Chondrocyte (in vitro differentiated cells): ENCODE measurements around the gene ATP8B1. TPM values are rescaled to one million over a fixed set of nuclear protein-coding genes. Genes with fewer than 3 reads are reported as not detected.
A peak's percentile ranks its signal among the peaks of the same experiment; 100 is the strongest.

ENCODE experiments used
- DNase-seq: peaks from one replicate; pipeline ENCODE4 v3.0.0; 2021; ENCODE audit warnings: mixed read lengths, low spot score
- H3K27ac Mint-ChIP-seq: one replicate; pipeline ENCODE4 v1.8.0; 2021; ENCODE audit warnings: mild to moderate bottlenecking, moderate library complexity, mixed read lengths; ENCODE audit not compliant: unreplicated experiment
- H3K27me3 Mint-ChIP-seq: 2 replicates; pipeline ENCODE4 v1.8.0; 2021; ENCODE audit warnings: low read depth, mixed read lengths
- H3K36me3 Mint-ChIP-seq: 2 replicates; pipeline ENCODE4 v1.8.0; 2021; ENCODE audit warnings: low read depth, mixed read lengths
- H3K4me1 Mint-ChIP-seq: 2 replicates; pipeline ENCODE4 v1.8.0; 2021; ENCODE audit warnings: low read depth, mild to moderate bottlenecking, mixed read lengths
- H3K4me3 Mint-ChIP-seq: one replicate; pipeline ENCODE4 v1.8.0; 2021; ENCODE audit warnings: mild to moderate bottlenecking, moderate library complexity, mixed read lengths; ENCODE audit not compliant: unreplicated experiment
- H3K9me3 Mint-ChIP-seq: 2 replicates; pipeline ENCODE4 v1.8.0; 2021; ENCODE audit warnings: low read depth, mixed read lengths
- total RNA-seq: library from RNA; stranded (reverse); gene quantifications from 3 replicates; pipeline ENCODE4 v1.2.1, GENCODE V29; 2021
- TF ChIP-seq, protein P1 (sequence below): fragments of 200-600 bp; sonication (generic); IDR thresholded peaks from 2 replicates; pipeline ENCODE4 v1.5.0; 2021; ENCODE audit warnings: antibody characterized with exemption, mild to moderate bottlenecking, moderate library complexity

ATP8B1 gene
- total RNA-seq, 1 donor from 2014 or later = 35.4 TPM

DNA sequence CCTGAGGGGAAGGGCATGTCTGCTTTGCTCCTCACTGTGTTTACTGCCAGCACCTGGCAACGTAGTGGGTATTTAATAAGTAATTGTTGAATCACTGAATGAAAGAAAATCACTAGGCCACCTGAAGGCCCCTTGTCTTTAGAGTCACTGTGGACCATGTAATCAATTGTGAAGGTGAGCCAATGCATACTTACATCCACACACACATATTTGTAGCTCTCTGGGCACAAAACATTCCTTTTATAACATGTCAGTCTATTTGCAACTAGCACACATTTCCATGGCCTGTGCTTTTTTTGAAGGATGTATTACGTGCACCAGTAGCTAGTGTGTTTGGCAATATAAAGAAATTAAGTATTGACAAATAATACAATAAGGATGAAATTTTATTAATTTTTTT lies 11.2 kb downstream of the ATP8B1 start:
- no peak overlapping the region for H3K4me3 Mint-ChIP-seq
- H3K36me3 Mint-ChIP-seq = peaks cover 3% of the 10 kb centered on the region
- no peaks in the 10 kb centered on the region for H3K27me3 Mint-ChIP-seq
- no peaks in the 10 kb centered on the region for H3K9me3 Mint-ChIP-seq
- peaks cover 80% of the 10 kb centered on the region for H3K4me1 Mint-ChIP-seq
- no peak for DNase-seq
- peak overlapping the region; percentile 81 for H3K27ac Mint-ChIP-seq
- TF ChIP-seq, protein P1, sequence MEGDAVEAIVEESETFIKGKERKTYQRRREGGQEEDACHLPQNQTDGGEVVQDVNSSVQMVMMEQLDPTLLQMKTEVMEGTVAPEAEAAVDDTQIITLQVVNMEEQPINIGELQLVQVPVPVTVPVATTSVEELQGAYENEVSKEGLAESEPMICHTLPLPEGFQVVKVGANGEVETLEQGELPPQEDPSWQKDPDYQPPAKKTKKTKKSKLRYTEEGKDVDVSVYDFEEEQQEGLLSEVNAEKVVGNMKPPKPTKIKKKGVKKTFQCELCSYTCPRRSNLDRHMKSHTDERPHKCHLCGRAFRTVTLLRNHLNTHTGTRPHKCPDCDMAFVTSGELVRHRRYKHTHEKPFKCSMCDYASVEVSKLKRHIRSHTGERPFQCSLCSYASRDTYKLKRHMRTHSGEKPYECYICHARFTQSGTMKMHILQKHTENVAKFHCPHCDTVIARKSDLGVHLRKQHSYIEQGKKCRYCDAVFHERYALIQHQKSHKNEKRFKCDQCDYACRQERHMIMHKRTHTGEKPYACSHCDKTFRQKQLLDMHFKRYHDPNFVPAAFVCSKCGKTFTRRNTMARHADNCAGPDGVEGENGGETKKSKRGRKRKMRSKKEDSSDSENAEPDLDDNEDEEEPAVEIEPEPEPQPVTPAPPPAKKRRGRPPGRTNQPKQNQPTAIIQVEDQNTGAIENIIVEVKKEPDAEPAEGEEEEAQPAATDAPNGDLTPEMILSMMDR = no peak

DNA sequence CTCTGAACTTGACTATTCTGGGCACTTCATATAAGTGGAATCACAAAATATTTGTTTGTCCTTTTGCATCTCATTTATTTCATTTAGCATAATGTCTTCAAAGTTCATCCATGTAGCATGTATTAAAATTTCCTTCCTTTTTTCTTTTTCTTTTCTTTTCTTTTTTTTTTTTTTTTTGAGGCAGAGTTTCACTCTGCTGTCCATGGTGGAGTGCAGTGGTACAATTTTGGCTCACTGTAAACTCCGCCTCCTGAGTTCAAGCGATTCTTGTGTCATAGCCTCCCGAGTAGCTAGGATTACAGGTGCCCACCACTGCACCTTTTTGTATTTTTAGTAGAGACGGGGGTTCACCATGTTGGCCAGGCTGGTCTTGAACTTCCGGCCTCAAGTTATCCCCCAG lies 11.9 kb downstream of the ATP8B1 start:
- Mint-ChIP-seq H3K4me3 (no peak overlapping the region), H3K27me3 (no peaks in the 10 kb centered on the region), H3K4me1 (peaks cover 80% of the 10 kb centered on the region), H3K36me3 (peaks cover 3% of the 10 kb centered on the region), H3K9me3 (no peaks in the 10 kb centered on the region), H3K27ac (no peak overlapping the region)
- TF ChIP-seq, protein P1 = no peak
- no peak for DNase-seq

DNA sequence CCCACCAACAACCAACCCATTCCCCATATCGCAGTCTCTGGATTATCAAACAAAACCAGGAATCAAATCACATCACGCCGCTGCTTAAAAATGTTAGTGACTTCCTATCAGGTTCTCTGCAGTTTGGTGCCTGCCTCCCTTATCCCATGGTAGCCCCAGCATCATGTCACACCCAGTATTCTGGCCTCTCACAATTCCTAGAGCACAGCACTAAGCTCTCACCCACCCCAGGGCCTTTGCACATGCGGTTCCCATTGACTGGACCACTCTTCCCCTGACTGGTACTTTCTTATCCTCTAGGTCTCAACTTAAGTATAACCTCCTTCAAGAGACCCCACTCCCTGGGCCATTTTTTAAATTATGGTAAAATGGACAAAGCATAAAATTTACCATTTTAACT lies 12.8 kb downstream of the ATP8B1 start:
- Mint-ChIP-seq H3K4me3 (no peak overlapping the region), H3K9me3 (no peaks in the 10 kb centered on the region), H3K36me3 (no peaks in the 10 kb centered on the region), H3K27ac (peak overlapping the region; percentile 80), H3K27me3 (no peaks in the 10 kb centered on the region), H3K4me1 (peaks cover 87% of the 10 kb centered on the region)
- DNase-seq = no peak
- TF ChIP-seq, protein P1 = no peak

DNA sequence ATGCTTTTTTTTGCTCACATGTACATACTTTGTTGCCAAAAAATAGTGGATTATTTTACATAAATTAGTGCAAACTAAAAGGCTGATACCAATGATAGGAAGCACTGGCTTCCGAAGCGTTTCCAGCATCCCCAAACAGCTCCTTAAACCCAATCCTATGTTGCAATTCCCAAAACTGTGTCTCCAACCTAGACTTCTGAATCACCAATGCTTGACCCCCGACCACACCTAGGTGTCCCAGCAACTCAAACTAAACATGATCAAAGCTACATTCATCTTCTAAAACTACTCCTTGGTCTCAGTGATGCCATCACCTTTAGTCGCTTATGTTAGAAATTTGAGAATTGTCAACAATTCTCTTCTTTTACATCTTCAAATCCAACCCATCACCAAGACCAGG lies 13.4 kb downstream of the ATP8B1 start:
- DNase-seq = no peak
- Mint-ChIP-seq H3K9me3 (no peaks in the 10 kb centered on the region), H3K27ac (peak overlapping the region; percentile 80), H3K36me3 (no peaks in the 10 kb centered on the region), H3K4me1 (peaks cover 91% of the 10 kb centered on the region), H3K4me3 (no peak overlapping the region), H3K27me3 (no peaks in the 10 kb centered on the region)
- TF ChIP-seq, protein P1 = no peak

DNA sequence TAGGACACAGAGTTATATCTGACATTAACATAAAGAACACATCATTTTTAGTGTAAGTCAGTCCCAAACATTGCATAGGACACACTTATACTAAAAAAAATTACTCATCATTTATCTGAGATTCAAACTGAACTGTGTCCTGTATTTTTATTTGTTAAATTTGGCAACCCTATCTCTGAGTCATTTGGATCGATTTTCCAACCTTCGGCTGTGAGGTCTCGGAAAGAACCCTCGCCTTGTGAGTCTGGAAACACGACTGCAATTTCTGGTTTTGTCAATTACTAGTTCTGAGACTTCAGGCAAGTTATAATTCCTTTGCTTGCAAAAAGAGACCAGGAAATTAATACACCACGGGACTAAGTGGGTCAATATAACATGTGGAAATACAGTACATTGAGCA lies 14.0 kb downstream of the ATP8B1 start:
- no peak for DNase-seq
- no peak overlapping the region for H3K4me3 Mint-ChIP-seq
- H3K4me1 Mint-ChIP-seq = peaks cover 93% of the 10 kb centered on the region
- no peaks in the 10 kb centered on the region for H3K36me3 Mint-ChIP-seq
- H3K9me3 Mint-ChIP-seq = no peaks in the 10 kb centered on the region
- TF ChIP-seq, protein P1 = no peak
- no peaks in the 10 kb centered on the region for H3K27me3 Mint-ChIP-seq
- peak overlapping the region; percentile 80 for H3K27ac Mint-ChIP-seq
